ENCODE measurements around the gene RNF25.
"Not testable (repeated sequence)": the region's sequence is repeated elsewhere in the genome, so short reads cannot be mapped to it uniquely, and the experiment has no call there.

Gene RNF25

GRCh38 chr2:218671654-218672566 lies at the start of gene RNF25, which contains the start of gene STK36:
Gene RNF25, minus strand, starts transcription at chr2:218672002. Its CDS starts 32 bp downstream, at chr2:218671970.
Gene STK36, plus strand, starts transcription at chr2:218672086. Its CDS starts 744 bp downstream, at chr2:218672830.
- DNase-seq: peak; percentile 74

GRCh38 chr2:218721488-218721887 lies 49.7 kb upstream of the RNF25 start:
- no peak for DNase-seq

GRCh38 chr2:218720048-218721041 lies 48.5 kb upstream of the RNF25 start:
- DNase-seq: no peak

DNA sequence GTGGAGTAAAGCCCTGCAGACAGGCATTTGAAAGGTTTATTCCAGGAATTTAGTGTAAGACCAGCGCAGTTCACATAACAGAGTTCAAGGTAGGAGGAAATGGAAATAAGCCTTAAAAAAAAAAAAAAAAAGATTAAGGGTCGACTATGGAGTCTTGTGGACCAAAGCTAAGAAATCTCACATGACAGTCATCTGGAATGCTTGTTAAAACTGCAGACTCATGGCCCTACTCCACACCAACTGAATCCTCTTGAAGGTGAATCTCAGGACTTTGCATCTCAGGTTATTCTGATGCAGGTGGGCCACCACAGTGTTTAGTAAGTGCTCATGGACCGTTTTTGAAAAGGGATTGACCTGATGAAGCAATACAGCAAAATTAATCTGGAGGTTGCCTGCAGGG lies 47.7 kb upstream of the RNF25 start:
- DNase-seq: no peak

DNA sequence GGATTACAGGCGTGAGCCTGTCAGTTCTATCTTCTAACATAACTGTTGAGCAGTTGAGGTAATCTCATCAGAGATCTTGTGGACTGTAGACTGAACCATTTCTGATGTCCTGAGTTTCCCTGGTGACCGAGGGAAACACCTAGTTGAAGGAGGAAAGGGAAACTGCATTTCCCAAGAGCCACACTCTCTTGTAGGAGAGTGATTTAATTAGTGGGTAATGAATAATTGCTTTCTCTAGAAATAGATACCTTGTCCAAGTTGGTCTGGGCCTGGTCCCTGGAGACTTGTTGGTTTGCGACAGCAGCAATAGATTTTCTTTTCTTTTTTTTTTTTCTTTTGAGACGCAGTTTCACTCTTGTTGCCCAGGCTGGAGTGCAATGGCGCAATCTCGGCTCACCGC lies 46.3 kb upstream of the RNF25 start:
- DNase-seq: no peak

- no peak for DNase-seq
Measured at GRCh38 chr2:218717262-218717661, 45.5 kb upstream of the RNF25 start.

- no peak for DNase-seq
Measured at GRCh38 chr2:218716070-218716469, 44.3 kb upstream of the RNF25 start.

GRCh38 chr2:218713922-218714321 lies 42.1 kb upstream of the RNF25 start:
- DNase-seq: no peak

- no peak for DNase-seq
Measured at GRCh38 chr2:218711550-218711929, 39.7 kb upstream of the RNF25 start.

GRCh38 chr2:218710687-218711549 lies 39.1 kb upstream of the RNF25 start, which contains the start of gene TTLL4:
Gene TTLL4, plus strand, starts transcription at chr2:218710835. Its CDS starts 26,842 bp downstream, at chr2:218737677.
- DNase-seq: peak; percentile 98

GRCh38 chr2:218710334-218710686 lies 38.5 kb upstream of the RNF25 start:
- DNase-seq: no peak

GRCh38 chr2:218709908-218710307 lies 38.1 kb upstream of the RNF25 start:
- no peak for DNase-seq

DNA sequence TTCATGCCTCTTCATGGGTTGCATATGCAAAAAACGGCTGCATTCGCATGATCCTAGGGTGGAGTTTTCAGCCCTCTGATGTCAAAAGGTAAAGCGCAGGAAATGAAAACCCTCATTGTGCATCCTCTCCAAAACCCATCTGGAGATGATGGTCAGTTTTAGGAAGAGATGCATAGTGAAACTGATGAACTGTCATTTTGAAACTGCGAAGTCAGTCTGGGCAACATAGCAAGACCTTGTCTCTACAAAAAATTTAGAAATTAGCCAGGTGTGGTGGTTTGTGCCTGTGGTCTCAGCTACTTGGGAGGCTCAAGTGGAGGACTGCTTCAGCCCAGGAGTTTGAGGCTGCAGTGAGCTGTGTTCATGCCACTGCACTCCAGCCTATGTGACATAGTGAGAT lies 36.3 kb upstream of the RNF25 start:
- no peak for DNase-seq

DNA sequence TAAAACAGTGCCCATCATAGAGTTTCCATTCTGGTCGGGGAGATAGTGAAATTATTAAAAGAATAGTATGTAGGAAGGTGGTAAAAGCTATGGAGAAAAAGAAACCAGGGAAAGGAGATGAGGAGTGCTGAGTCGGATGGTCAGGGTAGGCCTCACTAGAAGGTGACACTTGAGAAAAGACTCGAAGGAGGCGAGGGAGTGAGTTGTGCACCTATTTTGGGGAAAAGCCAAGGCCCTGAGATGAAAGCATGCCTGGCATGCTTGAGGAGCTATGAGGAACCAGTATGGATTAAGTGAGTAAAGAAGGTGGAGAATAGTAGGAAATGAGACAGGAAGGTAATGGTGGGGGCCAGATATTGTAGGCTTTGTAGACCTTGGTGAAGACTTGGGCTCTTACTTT lies 31.5 kb upstream of the RNF25 start:
- DNase-seq: no peak

DNA sequence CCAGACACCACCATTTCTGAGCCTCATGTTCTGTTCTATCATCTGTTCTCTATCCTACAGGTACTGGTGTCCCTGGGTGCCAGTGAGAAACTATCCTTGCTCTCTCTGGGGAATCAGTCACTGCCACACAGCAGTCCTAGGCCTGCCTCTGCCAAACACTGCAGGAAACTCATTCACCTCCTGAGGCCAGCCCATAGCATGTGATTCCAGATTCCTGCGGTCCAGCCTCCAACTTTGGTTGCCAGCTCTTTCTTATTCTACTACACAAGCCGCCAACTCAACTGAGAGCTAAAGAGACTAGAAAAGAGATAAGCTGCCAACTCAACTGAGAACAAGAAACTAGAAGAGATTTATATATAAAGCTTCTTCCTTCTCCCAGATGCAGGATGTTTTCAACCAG lies 30.0 kb upstream of the RNF25 start:
- DNase-seq: no peak

GRCh38 chr2:218698885-218699284 lies 27.1 kb upstream of the RNF25 start:
- DNase-seq: no peak

GRCh38 chr2:218694405-218695145 lies 22.8 kb upstream of the RNF25 start:
- no peak for DNase-seq

GRCh38 chr2:218691234-218691633 lies 19.4 kb upstream of the RNF25 start:
- DNase-seq: no peak

- DNase-seq: not testable (repeated sequence)
Measured at GRCh38 chr2:218687400-218688060, 15.7 kb upstream of the RNF25 start.

DNA sequence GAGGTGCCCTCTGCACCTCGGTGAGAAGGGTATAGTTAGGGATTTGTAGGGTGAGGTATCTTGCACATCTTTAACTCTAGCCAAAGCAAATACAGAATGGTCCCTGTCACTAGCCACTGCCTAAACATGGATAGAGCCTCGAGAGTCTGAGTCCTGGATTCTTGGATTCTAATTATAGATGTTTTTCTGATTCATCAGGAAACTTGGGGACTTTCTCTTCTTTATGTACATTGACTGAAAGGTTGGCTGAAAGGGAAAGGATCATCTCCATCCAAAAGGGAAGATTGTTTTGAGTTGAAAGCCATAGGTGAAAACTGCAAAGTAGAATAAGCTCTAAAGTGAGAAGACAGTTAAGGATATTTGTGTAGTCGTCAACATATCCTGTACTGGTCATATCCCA lies 8.3 kb upstream of the RNF25 start:
- no peak for DNase-seq

- DNase-seq: no peak
Measured at GRCh38 chr2:218679119-218679518, 7.3 kb upstream of the RNF25 start.
